ENCODE results near the gene ORC1. TPM values are rescaled to one million over a fixed set of nuclear protein-coding genes. Genes with fewer than 3 reads are reported as not detected.

ORC1 gene
- total RNA-seq, 2 experiments from 2014 or later: 1.1 to 1.3 TPM

DNA sequence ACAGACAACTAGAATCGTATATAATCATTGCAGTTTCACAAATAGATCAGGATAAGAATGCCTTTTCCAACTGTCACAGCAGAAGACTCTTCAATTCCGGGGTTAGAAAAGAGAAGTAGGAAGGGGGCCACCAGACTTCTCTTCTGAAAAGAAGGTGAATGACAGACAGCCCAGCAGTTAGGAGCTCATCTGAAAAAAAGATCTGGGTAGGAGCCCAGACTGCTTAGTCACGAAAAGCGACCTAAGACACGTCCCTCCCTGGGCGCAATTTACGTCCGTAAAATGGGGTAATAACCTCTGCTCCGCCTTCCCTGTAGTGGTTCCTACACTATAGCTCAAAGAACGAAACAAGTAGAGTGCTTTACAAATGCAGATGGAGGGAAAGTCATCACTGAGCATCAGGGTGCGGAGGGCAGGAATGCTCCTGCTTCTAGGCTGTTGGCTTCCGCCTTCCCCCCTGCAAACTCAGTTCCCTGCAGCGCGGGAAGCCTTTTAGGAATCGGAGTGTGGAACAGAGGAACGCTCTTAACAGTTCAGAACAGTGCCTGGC, 582 bp downstream of the ORC1 start:
- peak overlapping the region; percentile 62 for H3K4me3 ChIP-seq (ENCODE audit: low read length)

DNA sequence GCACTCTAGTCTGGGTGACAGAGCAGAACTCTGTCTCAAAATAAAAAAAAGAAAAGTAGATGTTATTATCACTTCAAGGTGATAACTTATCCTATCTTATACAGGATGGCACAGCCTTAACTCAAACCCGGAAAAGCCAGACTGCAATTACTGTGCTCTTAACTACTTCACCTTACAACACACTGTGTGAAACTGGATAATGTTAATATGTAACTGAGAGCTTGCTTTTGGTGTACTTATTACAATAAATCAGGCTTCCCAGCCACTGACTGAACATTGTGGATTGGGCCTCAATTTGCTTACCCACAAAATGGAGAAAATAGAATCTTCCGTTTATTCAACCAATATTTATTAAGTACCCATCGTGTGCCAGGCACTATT, 1.4 kb downstream of the ORC1 start:
- H3K27me3 Mint-ChIP-seq: no peaks in the 10 kb centered on the region
- ATAC-seq (ENCODE audit: poor library complexity) (no peak), DNase-seq (no peak)
- no peaks in the 10 kb centered on the region for H3K9me3 Mint-ChIP-seq
- Histone ChIP-seq H3K27ac (ENCODE audit: low read depth in 1 of 2, low read length in 2 of 2) (no peak overlapping the region), H3K4me3 (ENCODE audit: low read length) (no peak overlapping the region), H3K4me1 (ENCODE audit: insufficient read depth, low read length) (peaks cover 13% of the 10 kb centered on the region), H3K36me3 (ENCODE audit: insufficient read depth, low read length) (peaks cover 13% of the 10 kb centered on the region), H3K27me3 (ENCODE audit: control insufficient read depth in 1 of 2, insufficient read depth in 2 of 2, low read length in 2 of 2) (no peaks in the 10 kb centered on the region), H3K9me3 (ENCODE audit: control insufficient read depth in 1 of 2, insufficient read depth in 1 of 2, low read length in 2 of 2) (no peaks in the 10 kb centered on the region)
- H3K27ac Mint-ChIP-seq: peak overlapping the region; percentile 99
- intact Hi-C loops (cut with DNase I, micrococcal nuclease): loop anchor here (1.0 to 10.0 kb wide), 7 partner anchors 36 to 522 kb away; partner anchors contain the start of genes BTF3L4 (in 1 of the 2), CC2D1B (in 1 of the 2), ECHDC2 (in 1 of the 2) and SCP2 (in 1 of the 2)
- POLR2A ChIA-PET: interaction anchor here (3.3 kb wide), 1 partner anchor 150 kb away, joined by 21 read pairs; the partner anchor contains the start of gene TUT4
- H3K4me3 Mint-ChIP-seq: peak overlapping the region; percentile 49
- TF ChIP-seq, protein P1, sequence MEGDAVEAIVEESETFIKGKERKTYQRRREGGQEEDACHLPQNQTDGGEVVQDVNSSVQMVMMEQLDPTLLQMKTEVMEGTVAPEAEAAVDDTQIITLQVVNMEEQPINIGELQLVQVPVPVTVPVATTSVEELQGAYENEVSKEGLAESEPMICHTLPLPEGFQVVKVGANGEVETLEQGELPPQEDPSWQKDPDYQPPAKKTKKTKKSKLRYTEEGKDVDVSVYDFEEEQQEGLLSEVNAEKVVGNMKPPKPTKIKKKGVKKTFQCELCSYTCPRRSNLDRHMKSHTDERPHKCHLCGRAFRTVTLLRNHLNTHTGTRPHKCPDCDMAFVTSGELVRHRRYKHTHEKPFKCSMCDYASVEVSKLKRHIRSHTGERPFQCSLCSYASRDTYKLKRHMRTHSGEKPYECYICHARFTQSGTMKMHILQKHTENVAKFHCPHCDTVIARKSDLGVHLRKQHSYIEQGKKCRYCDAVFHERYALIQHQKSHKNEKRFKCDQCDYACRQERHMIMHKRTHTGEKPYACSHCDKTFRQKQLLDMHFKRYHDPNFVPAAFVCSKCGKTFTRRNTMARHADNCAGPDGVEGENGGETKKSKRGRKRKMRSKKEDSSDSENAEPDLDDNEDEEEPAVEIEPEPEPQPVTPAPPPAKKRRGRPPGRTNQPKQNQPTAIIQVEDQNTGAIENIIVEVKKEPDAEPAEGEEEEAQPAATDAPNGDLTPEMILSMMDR (IDR thresholded peaks at IDR 0.05): no peak
- peaks cover 34% of the 10 kb centered on the region for H3K36me3 Mint-ChIP-seq (ENCODE audit: low read depth)
- CTCF ChIA-PET: interaction anchor here (2.1 kb wide), 1 partner anchor 36 kb away, joined by 14 read pairs; the partner anchor contains the start of gene CC2D1B
- peaks cover 39% of the 10 kb centered on the region for H3K4me1 Mint-ChIP-seq (ENCODE audit: low read depth)

More for the DNA sequence above, 582 bp downstream of the ORC1 start:
- Histone ChIP-seq H3K27ac (ENCODE audit: low read depth in 1 of 2, low read length in 2 of 2) (peak overlapping the region; percentile 45 to 88), H3K27me3 (ENCODE audit: control insufficient read depth in 1 of 2, insufficient read depth in 2 of 2, low read length in 2 of 2) (no peaks in the 10 kb centered on the region), H3K4me1 (ENCODE audit: insufficient read depth, low read length) (peaks cover 13% of the 10 kb centered on the region), H3K9me3 (ENCODE audit: control insufficient read depth in 1 of 2, insufficient read depth in 1 of 2, low read length in 2 of 2) (no peaks in the 10 kb centered on the region), H3K36me3 (ENCODE audit: insufficient read depth, low read length) (peaks cover 21% of the 10 kb centered on the region)
- H3K4me3 Mint-ChIP-seq: peak overlapping the region; percentile 98
- intact Hi-C loops (cut with DNase I, micrococcal nuclease): loop anchor here (1.0 to 10.0 kb wide), 10 partner anchors 15 to 521 kb away; partner anchors contain the start of genes BTF3L4 (in 1 of the 2), CC2D1B (in 1 of the 2), ECHDC2 (in 1 of the 2) and SCP2 (in 1 of the 2)
- H3K27ac Mint-ChIP-seq: peak overlapping the region; percentile 99
- H3K27me3 Mint-ChIP-seq: no peaks in the 10 kb centered on the region
- POLR2A ChIA-PET: interaction anchor here (0.7 to 3.3 kb wide), 24 partner anchors 15 to 1541 kb away, joined by 3 to 72 read pairs (median 6); partner anchors contain the start of genes BTF3L4, CC2D1B, ECHDC2 and IFT25
- H3K4me1 Mint-ChIP-seq (ENCODE audit: low read depth): peaks cover 43% of the 10 kb centered on the region
- H3K36me3 Mint-ChIP-seq (ENCODE audit: low read depth): peaks cover 40% of the 10 kb centered on the region
- TF ChIP-seq, protein P1 (IDR thresholded peaks at IDR 0.05): no peak
- peak; percentile 52 for ATAC-seq (ENCODE audit: poor library complexity)
- H3K9me3 Mint-ChIP-seq: no peaks in the 10 kb centered on the region
- DNase-seq: peak; percentile 1 to 85 (median 33)
- CTCF ChIA-PET: interaction anchor here (0.8 to 3.1 kb wide), 9 partner anchors 15 to 370 kb away, joined by 3 to 35 read pairs (median 5); partner anchors contain the start of genes CC2D1B, KTI12, SHISAL2A and TUT4

DNA sequence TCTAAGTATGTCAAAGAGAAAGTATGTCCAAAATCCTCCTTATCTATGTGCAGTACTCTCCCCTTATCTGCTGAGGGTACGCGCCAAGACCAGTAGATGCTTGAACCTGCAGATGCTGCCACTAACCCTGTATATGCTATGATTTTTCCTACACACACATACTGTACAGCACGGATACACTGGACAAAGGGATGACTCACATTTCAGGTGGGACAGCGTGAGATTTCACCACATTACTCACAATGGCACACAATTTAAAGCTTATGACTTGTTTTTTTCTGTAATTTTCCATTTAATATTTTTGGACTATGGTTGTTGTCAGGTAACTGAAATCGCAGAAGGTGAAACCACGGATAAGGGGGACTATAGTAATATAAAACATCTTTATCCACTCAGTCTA, 4.1 kb downstream of the ORC1 start:
- POLR2A ChIA-PET: no interaction called here
- H3K27ac Mint-ChIP-seq: no peak overlapping the region
- Histone ChIP-seq H3K4me3 (ENCODE audit: low read length) (no peak overlapping the region), H3K9me3 (ENCODE audit: control insufficient read depth in 1 of 2, insufficient read depth in 1 of 2, low read length in 2 of 2) (no peaks in the 10 kb centered on the region), H3K27ac (ENCODE audit: low read depth in 1 of 2, low read length in 2 of 2) (no peak overlapping the region), H3K36me3 (ENCODE audit: insufficient read depth, low read length) (no peaks in the 10 kb centered on the region), H3K27me3 (ENCODE audit: control insufficient read depth in 1 of 2, insufficient read depth in 2 of 2, low read length in 2 of 2) (no peaks in the 10 kb centered on the region), H3K4me1 (ENCODE audit: insufficient read depth, low read length) (peaks cover 5% of the 10 kb centered on the region)
- DNase-seq: no peak
- H3K27me3 Mint-ChIP-seq: no peaks in the 10 kb centered on the region
- H3K4me3 Mint-ChIP-seq: no peak overlapping the region
- CTCF ChIA-PET: no interaction called here
- TF ChIP-seq, protein P1 (IDR thresholded peaks at IDR 0.05): no peak
- H3K4me1 Mint-ChIP-seq (ENCODE audit: low read depth): peaks cover 18% of the 10 kb centered on the region
- no peak for ATAC-seq (ENCODE audit: poor library complexity)
- peaks cover 12% of the 10 kb centered on the region for H3K36me3 Mint-ChIP-seq (ENCODE audit: low read depth)
- intact Hi-C loops (cut with DNase I, micrococcal nuclease): loop anchor here in 1 of 2 experiments (5.0 to 10.0 kb wide), 4 partner anchors 255 to 525 kb away; partner anchors contain the start of genes BTF3L4, ECHDC2, SCP2 and TXNDC12
- H3K9me3 Mint-ChIP-seq: no peaks in the 10 kb centered on the region

Data from CD4-positive, alpha-beta T cell (primary cell).